Progenitor cell of endocrine pancreas (in vitro differentiated cells): Measurements from ENCODE around the gene FUT1. TPM values are rescaled to one million over a fixed set of nuclear protein-coding genes. Genes with fewer than 3 reads are reported as not detected.
A peak's percentile ranks its signal among the peaks of the same experiment; 100 is the strongest.

Experiments used
- DNase-seq: peaks from one replicate; pipeline ENCODE4 v3.0.0; 2021; ENCODE audit warnings: low spot score; ENCODE audit not compliant: unreplicated experiment
- H3K27ac Mint-ChIP-seq: 2 replicates; pipeline ENCODE4 v1.8.0; 2021; ENCODE audit warnings: mild to moderate bottlenecking, moderate library complexity, mixed read lengths
- H3K27me3 Mint-ChIP-seq: 2 replicates; pipeline ENCODE4 v1.8.0; 2021; ENCODE audit warnings: mixed read lengths
- H3K36me3 Mint-ChIP-seq: 2 replicates; pipeline ENCODE4 v1.8.0; 2022; ENCODE audit warnings: mixed read lengths; ENCODE audit not compliant: insufficient read depth
- H3K4me1 Mint-ChIP-seq: 2 replicates; pipeline ENCODE4 v1.8.0; 2021; ENCODE audit warnings: low read depth, mixed read lengths
- H3K4me3 Mint-ChIP-seq: 2 replicates; pipeline ENCODE4 v1.8.0; 2021; ENCODE audit warnings: low read depth, mild to moderate bottlenecking, moderate library complexity, mixed read lengths
- H3K9me3 Mint-ChIP-seq: 2 replicates; pipeline ENCODE4 v1.8.0; 2021; ENCODE audit warnings: low read depth, mixed read lengths
- total RNA-seq: library from RNA; stranded (reverse); gene quantifications from 2 replicates; pipeline ENCODE4 v1.2.1, GENCODE V29; 2021
- TF ChIP-seq, protein P1 (sequence below): fragments of 200-600 bp; sonication (generic); IDR thresholded peaks from one replicate; pipeline ENCODE4 v1.5.0; 2021; ENCODE audit warnings: antibody characterized with exemption, mild to moderate bottlenecking; ENCODE audit not compliant: unreplicated experiment

Gene FUT1
- total RNA-seq, 1 donor from 2014 or later: 5.4 TPM

DNA sequence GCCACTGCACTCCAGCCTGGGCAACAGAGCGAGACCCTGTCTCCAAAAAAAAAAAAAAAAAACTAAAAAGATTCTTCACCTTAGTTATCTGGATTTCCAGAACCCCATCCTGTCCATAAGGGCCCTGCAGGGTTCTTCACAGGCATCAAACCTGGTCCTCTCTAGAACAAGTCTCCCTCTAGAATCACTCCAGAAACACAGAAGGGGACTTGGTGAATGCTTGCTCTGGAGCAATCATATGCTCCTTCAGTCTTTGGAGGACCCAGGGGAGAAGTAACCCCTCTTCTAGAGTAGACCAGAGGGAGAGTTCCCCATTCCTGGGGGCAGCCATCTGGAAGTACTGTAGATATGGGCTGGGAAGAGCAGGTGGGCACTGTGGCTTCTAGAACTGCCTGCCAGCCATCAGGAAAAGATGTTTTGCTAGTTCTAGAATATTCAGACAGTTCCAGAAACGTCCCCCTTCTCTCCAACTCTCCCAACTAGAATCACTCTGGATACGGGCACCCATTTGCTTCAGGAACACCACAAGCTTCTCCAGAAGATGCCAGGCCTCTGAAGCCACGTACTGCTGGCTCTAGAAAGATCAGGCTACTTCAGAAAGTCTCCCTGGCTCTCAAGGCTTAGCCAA, 2.8 kb downstream of the FUT1 start:
- H3K27ac Mint-ChIP-seq: no peak overlapping the region
- TF ChIP-seq, protein P1, sequence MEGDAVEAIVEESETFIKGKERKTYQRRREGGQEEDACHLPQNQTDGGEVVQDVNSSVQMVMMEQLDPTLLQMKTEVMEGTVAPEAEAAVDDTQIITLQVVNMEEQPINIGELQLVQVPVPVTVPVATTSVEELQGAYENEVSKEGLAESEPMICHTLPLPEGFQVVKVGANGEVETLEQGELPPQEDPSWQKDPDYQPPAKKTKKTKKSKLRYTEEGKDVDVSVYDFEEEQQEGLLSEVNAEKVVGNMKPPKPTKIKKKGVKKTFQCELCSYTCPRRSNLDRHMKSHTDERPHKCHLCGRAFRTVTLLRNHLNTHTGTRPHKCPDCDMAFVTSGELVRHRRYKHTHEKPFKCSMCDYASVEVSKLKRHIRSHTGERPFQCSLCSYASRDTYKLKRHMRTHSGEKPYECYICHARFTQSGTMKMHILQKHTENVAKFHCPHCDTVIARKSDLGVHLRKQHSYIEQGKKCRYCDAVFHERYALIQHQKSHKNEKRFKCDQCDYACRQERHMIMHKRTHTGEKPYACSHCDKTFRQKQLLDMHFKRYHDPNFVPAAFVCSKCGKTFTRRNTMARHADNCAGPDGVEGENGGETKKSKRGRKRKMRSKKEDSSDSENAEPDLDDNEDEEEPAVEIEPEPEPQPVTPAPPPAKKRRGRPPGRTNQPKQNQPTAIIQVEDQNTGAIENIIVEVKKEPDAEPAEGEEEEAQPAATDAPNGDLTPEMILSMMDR: no peak
- peaks cover 4% of the 10 kb centered on the region for H3K36me3 Mint-ChIP-seq
- no peak for DNase-seq
- peaks cover 5% of the 10 kb centered on the region for H3K9me3 Mint-ChIP-seq
- H3K4me3 Mint-ChIP-seq: no peak overlapping the region
- peaks cover 12% of the 10 kb centered on the region for H3K27me3 Mint-ChIP-seq
- peaks cover 14% of the 10 kb centered on the region for H3K4me1 Mint-ChIP-seq

DNA sequence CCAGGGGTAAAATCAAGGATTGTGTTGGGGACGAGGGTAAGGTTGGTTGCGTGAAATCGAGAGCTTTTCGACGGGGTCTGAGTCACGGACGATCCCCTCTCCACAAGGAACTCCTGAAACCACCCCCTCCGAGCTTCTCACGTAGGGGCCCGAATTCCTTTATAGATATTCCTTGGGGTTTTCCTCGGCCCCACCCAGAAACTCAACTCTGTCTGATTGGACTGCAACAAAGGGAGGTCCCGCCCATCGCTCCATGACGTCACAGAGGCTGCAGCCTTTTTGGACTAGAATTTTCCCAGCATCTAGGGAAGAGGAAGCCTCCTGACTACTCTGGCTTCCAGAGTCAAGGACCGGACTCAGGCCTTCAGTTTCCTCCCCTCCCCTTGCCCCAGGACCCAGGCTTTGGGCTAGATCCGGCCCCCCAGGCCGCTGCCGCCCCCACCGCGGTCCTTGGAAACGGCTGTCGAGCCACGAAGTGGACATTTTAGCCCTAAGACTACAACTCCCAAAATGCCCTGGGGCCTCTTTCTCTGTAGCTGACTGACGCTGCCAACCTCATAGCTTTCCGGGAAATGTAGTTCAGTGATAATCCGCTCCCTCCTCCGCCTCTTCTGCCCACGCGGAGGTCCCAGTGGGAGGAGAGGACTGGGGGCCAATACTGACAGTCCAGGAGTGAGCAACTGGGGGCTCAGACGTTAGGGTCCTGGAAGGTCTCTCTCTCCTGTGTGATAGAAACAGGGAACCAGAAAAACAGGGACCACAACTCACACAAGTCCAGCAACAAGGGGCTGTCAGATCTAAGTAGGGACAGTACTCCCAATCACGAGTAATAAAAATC, 5.5 kb downstream of the FUT1 start, which contains the start of gene IZUMO1:
IZUMO1 (minus strand) TSS at position 172 of the 838 bp plus-strand sequence. CDS start 1,050 bp downstream, outside the sequence.
- H3K4me1 Mint-ChIP-seq: peaks cover 3% of the 10 kb centered on the region
- peaks cover 4% of the 10 kb centered on the region for H3K36me3 Mint-ChIP-seq
- TF ChIP-seq, protein P1: no peak
- DNase-seq: peak; percentile 48
- peaks cover 21% of the 10 kb centered on the region for H3K27me3 Mint-ChIP-seq
- peak within 1 kb of the TSS; percentile 59 for H3K27ac Mint-ChIP-seq
- peak within 1 kb of the TSS; percentile 67 for H3K4me3 Mint-ChIP-seq
- peaks cover 5% of the 10 kb centered on the region for H3K9me3 Mint-ChIP-seq

DNA sequence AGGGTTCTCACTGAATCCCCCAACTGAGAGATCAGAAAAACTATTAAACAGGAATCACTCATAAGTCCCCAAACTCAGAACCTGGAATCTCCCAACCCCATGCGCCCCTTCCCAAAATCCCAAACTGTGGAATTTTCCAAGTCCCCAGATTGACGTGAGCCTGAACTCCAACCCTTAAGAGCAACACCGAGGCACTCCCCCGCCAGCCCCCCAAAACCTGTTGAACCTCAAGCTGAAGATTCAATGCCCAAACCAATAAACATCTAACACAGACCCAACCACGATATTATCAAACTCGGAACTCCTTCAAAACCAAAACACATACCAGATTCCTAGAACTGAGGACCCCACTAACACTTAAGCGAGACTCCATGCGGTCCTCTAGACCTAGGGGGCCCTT, 6.3 kb downstream of the FUT1 start:
- peaks cover 5% of the 10 kb centered on the region for H3K9me3 Mint-ChIP-seq
- DNase-seq: no peak
- peaks cover 25% of the 10 kb centered on the region for H3K27me3 Mint-ChIP-seq
- H3K4me1 Mint-ChIP-seq: peaks cover 1% of the 10 kb centered on the region
- no peak overlapping the region for H3K4me3 Mint-ChIP-seq
- no peak overlapping the region for H3K27ac Mint-ChIP-seq
- TF ChIP-seq, protein P1: no peak
- peaks cover 4% of the 10 kb centered on the region for H3K36me3 Mint-ChIP-seq

DNA sequence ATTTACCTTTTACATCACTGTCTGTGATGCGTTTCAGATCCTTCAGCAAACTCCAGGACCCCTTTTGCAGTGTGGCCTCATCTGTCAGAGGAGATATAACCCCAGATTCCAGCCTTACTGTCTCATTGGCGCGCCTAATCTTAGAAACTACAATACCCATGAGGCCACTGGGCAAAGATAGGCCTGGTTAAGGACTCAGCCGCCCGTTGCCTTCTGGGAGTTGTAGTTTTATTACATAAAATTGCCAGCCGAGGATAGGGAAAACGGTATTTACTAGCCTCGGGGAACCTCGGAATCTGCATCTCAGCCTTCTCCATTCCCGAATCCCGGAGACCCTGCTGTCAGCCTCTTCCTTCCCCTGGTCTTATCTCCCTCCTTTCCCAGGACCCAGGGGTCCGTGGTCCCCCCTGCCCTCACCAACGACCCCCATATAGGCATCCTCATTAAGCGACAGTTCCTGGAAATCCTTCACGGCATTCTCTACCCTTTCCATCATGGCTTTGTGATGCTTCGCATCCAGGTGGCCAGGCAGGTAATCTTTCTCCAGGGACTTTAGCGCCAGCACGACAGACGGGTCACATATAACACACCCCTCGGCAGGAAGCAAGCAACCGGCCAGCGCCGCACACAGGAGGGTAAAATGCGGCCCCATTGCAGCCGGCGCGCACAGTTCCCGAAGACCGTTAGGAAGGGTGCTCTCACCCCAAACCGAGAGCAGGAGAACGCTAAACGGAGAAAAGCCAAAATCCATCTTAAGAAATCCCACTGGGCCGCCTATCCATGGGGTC, 7.0 kb downstream of the FUT1 start:
- peaks cover 2% of the 10 kb centered on the region for H3K36me3 Mint-ChIP-seq
- DNase-seq: no peak
- H3K9me3 Mint-ChIP-seq: peaks cover 5% of the 10 kb centered on the region
- no peaks in the 10 kb centered on the region for H3K4me1 Mint-ChIP-seq
- H3K27ac Mint-ChIP-seq: no peak overlapping the region
- TF ChIP-seq, protein P1: no peak
- no peak overlapping the region for H3K4me3 Mint-ChIP-seq
- H3K27me3 Mint-ChIP-seq: peaks cover 27% of the 10 kb centered on the region

DNA sequence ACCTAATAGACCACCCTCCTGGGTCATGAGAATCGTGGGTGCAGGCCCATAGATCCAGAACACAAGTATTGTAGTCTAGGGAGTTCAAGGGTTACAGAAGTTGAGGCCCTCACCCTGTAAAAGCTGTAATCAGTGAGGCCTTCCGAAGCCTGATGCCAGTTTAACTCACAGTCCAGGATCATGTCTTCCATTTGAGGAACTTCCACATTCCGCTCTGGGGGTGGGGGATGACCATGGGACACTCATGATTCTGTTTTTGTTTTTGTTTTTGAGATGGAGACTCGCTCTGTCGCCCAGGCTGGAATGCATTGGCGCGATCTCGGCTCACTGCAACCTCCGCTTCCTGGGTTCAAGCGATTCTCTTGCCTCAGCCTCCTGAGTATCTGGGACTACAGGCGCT, 10.3 kb downstream of the FUT1 start:
- Mint-ChIP-seq H3K4me3 (no peak overlapping the region), H3K9me3 (peaks cover 5% of the 10 kb centered on the region), H3K36me3 (peaks cover 2% of the 10 kb centered on the region), H3K27ac (no peak overlapping the region), H3K4me1 (peaks cover 3% of the 10 kb centered on the region), H3K27me3 (peaks cover 32% of the 10 kb centered on the region)
- TF ChIP-seq, protein P1: no peak
- DNase-seq: no peak
